Activated naive CD8-positive, alpha-beta T cell treated with anti-CD3 and anti-CD28 coated beads for 36 hours (primary cell): ENCODE measurements around the gene TRAF4. TPM values are rescaled to one million over a fixed set of nuclear protein-coding genes. Genes with fewer than 3 reads are reported as not detected.
"Not testable (repeated sequence)": the region's sequence is repeated elsewhere in the genome, so short reads cannot be mapped to it uniquely, and the experiment has no call there.

Experiments
- DNase-seq: peaks from one replicate; pipeline ENCODE4 v3.0.0; 2021
- H3K27ac Mint-ChIP-seq: one replicate; pipeline ENCODE4 v1.8.0; 2022; ENCODE audit warnings: mild to moderate bottlenecking, moderate library complexity, mixed read lengths
- H3K27me3 Mint-ChIP-seq: one replicate; pipeline ENCODE4 v1.8.0; 2022; ENCODE audit warnings: mild to moderate bottlenecking, mixed read lengths
- H3K36me3 Mint-ChIP-seq: one replicate; pipeline ENCODE4 v1.8.0; 2021; ENCODE audit warnings: mild to moderate bottlenecking, mixed read lengths
- H3K4me1 Mint-ChIP-seq: one replicate; pipeline ENCODE4 v1.8.0; 2021; ENCODE audit warnings: mixed read lengths
- H3K4me3 Mint-ChIP-seq: one replicate; pipeline ENCODE4 v1.8.0; 2022; ENCODE audit warnings: mild to moderate bottlenecking, moderate library complexity, mixed read lengths
- H3K9me3 Mint-ChIP-seq: one replicate; pipeline ENCODE4 v1.8.0; 2022; ENCODE audit warnings: mixed read lengths
- total RNA-seq, 2 experiments: library from RNA; stranded (reverse); gene quantifications; one replicate each; pipeline ENCODE4 v1.2.3, GENCODE V29; 2021

TRAF4 gene
- total RNA-seq, 2 experiments from 2014 or later: 219 to 221 TPM

- Mint-ChIP-seq H3K27ac (no peak overlapping the region), H3K27me3 (no peaks in the 10 kb centered on the region), H3K4me3 (no peak overlapping the region), H3K36me3 (peaks cover 4% of the 10 kb centered on the region), H3K9me3 (no peaks in the 10 kb centered on the region), H3K4me1 (peaks cover 12% of the 10 kb centered on the region)
- DNase-seq: no peak
Observed at GRCh38 chr17:28763137-28763799, 19.5 kb downstream of the TRAF4 start.

- Mint-ChIP-seq H3K27ac (peak overlapping the region; percentile 69), H3K9me3 (no peaks in the 10 kb centered on the region), H3K36me3 (peaks cover 4% of the 10 kb centered on the region), H3K27me3 (no peaks in the 10 kb centered on the region), H3K4me3 (no peak overlapping the region), H3K4me1 (peaks cover 12% of the 10 kb centered on the region)
- peak; percentile 63 for DNase-seq
Observed at GRCh38 chr17:28763804-28764266, 20.0 kb downstream of the TRAF4 start.

GRCh38 chr17:28765038-28765437 lies 21.2 kb downstream of the TRAF4 start:
- no peak for DNase-seq
- Mint-ChIP-seq H3K9me3 (no peaks in the 10 kb centered on the region), H3K27ac (no peak overlapping the region), H3K36me3 (peaks cover 2% of the 10 kb centered on the region), H3K4me1 (peaks cover 12% of the 10 kb centered on the region), H3K27me3 (no peaks in the 10 kb centered on the region), H3K4me3 (no peak overlapping the region)

- Mint-ChIP-seq H3K4me3 (no peak overlapping the region), H3K27ac (peak overlapping the region; percentile 8), H3K4me1 (peaks cover 20% of the 10 kb centered on the region), H3K36me3 (peaks cover 5% of the 10 kb centered on the region), H3K27me3 (no peaks in the 10 kb centered on the region), H3K9me3 (no peaks in the 10 kb centered on the region)
- DNase-seq: no peak
Observed at GRCh38 chr17:28773736-28774135, 29.9 kb downstream of the TRAF4 start.

GRCh38 chr17:28774206-28774605 lies 30.4 kb downstream of the TRAF4 start:
- no peak for DNase-seq
- H3K27me3 Mint-ChIP-seq: no peaks in the 10 kb centered on the region
- no peaks in the 10 kb centered on the region for H3K9me3 Mint-ChIP-seq
- H3K36me3 Mint-ChIP-seq: peaks cover 9% of the 10 kb centered on the region
- H3K4me1 Mint-ChIP-seq: peaks cover 25% of the 10 kb centered on the region
- peak overlapping the region; percentile 8 for H3K27ac Mint-ChIP-seq
- H3K4me3 Mint-ChIP-seq: no peak overlapping the region

- Mint-ChIP-seq H3K9me3 (no peaks in the 10 kb centered on the region), H3K27me3 (no peaks in the 10 kb centered on the region), H3K4me1 (peaks cover 31% of the 10 kb centered on the region), H3K36me3 (peaks cover 15% of the 10 kb centered on the region), H3K27ac (peak overlapping the region; percentile 63), H3K4me3 (no peak overlapping the region)
- DNase-seq: no peak
Observed at GRCh38 chr17:28777178-28777577, 33.4 kb downstream of the TRAF4 start.

GRCh38 chr17:28779601-28780000 lies 35.8 kb downstream of the TRAF4 start:
- DNase-seq, H3K27me3 Mint-ChIP-seq, H3K4me3 Mint-ChIP-seq, H3K27ac Mint-ChIP-seq, H3K9me3 Mint-ChIP-seq: not testable (repeated sequence)
- Mint-ChIP-seq H3K36me3 (peaks cover 12% of the 10 kb centered on the region), H3K4me1 (peaks cover 31% of the 10 kb centered on the region)

GRCh38 chr17:28783161-28783560 lies 39.4 kb downstream of the TRAF4 start:
- Mint-ChIP-seq H3K4me1 (peaks cover 18% of the 10 kb centered on the region), H3K9me3 (no peaks in the 10 kb centered on the region), H3K36me3 (peaks cover 15% of the 10 kb centered on the region), H3K27ac (peak overlapping the region; percentile 16), H3K27me3 (no peaks in the 10 kb centered on the region), H3K4me3 (no peak overlapping the region)
- DNase-seq: no peak

- Mint-ChIP-seq H3K27ac (no peak overlapping the region), H3K9me3 (no peaks in the 10 kb centered on the region), H3K4me3 (no peak overlapping the region), H3K36me3 (peaks cover 6% of the 10 kb centered on the region), H3K27me3 (no peaks in the 10 kb centered on the region), H3K4me1 (peaks cover 12% of the 10 kb centered on the region)
- DNase-seq: no peak
Observed at GRCh38 chr17:28788100-28788499, 44.3 kb downstream of the TRAF4 start.

GRCh38 chr17:28792877-28793661 lies 49.3 kb downstream of the TRAF4 start:
- Mint-ChIP-seq H3K4me1 (peaks cover 27% of the 10 kb centered on the region), H3K4me3 (no peak overlapping the region), H3K36me3 (peaks cover 3% of the 10 kb centered on the region), H3K27me3 (no peaks in the 10 kb centered on the region), H3K9me3 (no peaks in the 10 kb centered on the region), H3K27ac (no peak overlapping the region)
- no peak for DNase-seq

- DNase-seq, H3K36me3 Mint-ChIP-seq, H3K27ac Mint-ChIP-seq, H3K4me3 Mint-ChIP-seq, H3K9me3 Mint-ChIP-seq, H3K27me3 Mint-ChIP-seq: not testable (repeated sequence)
- peaks cover 24% of the 10 kb centered on the region for H3K4me1 Mint-ChIP-seq
Observed at GRCh38 chr17:28794846-28795441, 51.1 kb downstream of the TRAF4 start.

GRCh38 chr17:28796062-28796461 lies 52.3 kb downstream of the TRAF4 start:
- Mint-ChIP-seq H3K27ac (no peak overlapping the region), H3K9me3 (no peaks in the 10 kb centered on the region), H3K27me3 (no peaks in the 10 kb centered on the region), H3K4me1 (peaks cover 17% of the 10 kb centered on the region), H3K36me3 (no peaks in the 10 kb centered on the region), H3K4me3 (no peak overlapping the region)
- DNase-seq: no peak

Other genes with a start within 250 kb of the TRAF4 start
- not detected for gene FOXN1, start 237.7 kb upstream of the TRAF4 start, total RNA-seq
- 10 to 100 TPM; 31.5 to 34.3 TPM for gene UNC119, start 191.4 kb upstream of the TRAF4 start, total RNA-seq
- gene PIGS, start 172.5 kb upstream of the TRAF4 start, total RNA-seq: 10 to 100 TPM; 41.5 to 42.5 TPM
- 10 to 100 TPM; 85.6 to 85.8 TPM for gene ALDOC, start 167.1 kb upstream of the TRAF4 start, total RNA-seq
- 100 to 1,000 TPM; 111 to 122 TPM for gene SPAG5, start 145.0 kb upstream of the TRAF4 start, total RNA-seq
- 10 to 100 TPM; 14.3 to 17.8 TPM for gene RSKR, start 129.8 kb upstream of the TRAF4 start, total RNA-seq
- 100 to 1,000 TPM; 174 to 180 TPM for gene BLTP2, start 98.9 kb upstream of the TRAF4 start, total RNA-seq
- 10 to 100 TPM; 36.8 to 37.2 TPM for gene SDF2, start 82.1 kb upstream of the TRAF4 start, total RNA-seq
- gene SUPT6H, start 81.8 kb upstream of the TRAF4 start, total RNA-seq: 10 to 100 TPM; 77.0 to 77.9 TPM
- gene PROCA1, start 32.1 kb upstream of the TRAF4 start, total RNA-seq: 1 to 10 TPM; 3.1 to 3.9 TPM
- gene RAB34, start 26.1 kb upstream of the TRAF4 start, total RNA-seq: 1 to 10 TPM; 7.6 to 8.2 TPM
- gene RPL23A, start 24.0 kb upstream of the TRAF4 start, total RNA-seq: 1,000 to 10,000 TPM; 2,447 to 2,533 TPM
- 10 to 100 TPM; 15.5 to 17.8 TPM for gene TLCD1, start 17.8 kb upstream of the TRAF4 start, total RNA-seq
- 1 to 10 TPM; 4.8 to 5.6 TPM for gene NEK8, start 15.2 kb upstream of the TRAF4 start, total RNA-seq
- gene FAM222B, start 98.8 kb downstream of the TRAF4 start, total RNA-seq: 10 to 100 TPM; 13.9 to 14.2 TPM
- 10 to 100 TPM; 77.6 to 80.4 TPM for gene ERAL1, start 111.0 kb downstream of the TRAF4 start, total RNA-seq
- 10 to 100 TPM; 56.2 to 65.2 TPM for gene FLOT2, start 153.7 kb downstream of the TRAF4 start, total RNA-seq
- 10 to 100 TPM; 31.8 to 34.1 TPM for gene DHRS13, start 159.1 kb downstream of the TRAF4 start, total RNA-seq
- 10 to 100 TPM; 41.4 to 45.7 TPM for gene PHF12, start 207.5 kb downstream of the TRAF4 start, total RNA-seq